ENCODE data around the gene VAV1. TPM values are rescaled to one million over a fixed set of nuclear protein-coding genes. Genes with fewer than 3 reads are reported as not detected.
A peak's percentile ranks its signal among the peaks of the same experiment; 100 is the strongest.

VAV1 gene
- total RNA-seq, 2 experiments from 2014 or later: 105 to 107 TPM

DNA sequence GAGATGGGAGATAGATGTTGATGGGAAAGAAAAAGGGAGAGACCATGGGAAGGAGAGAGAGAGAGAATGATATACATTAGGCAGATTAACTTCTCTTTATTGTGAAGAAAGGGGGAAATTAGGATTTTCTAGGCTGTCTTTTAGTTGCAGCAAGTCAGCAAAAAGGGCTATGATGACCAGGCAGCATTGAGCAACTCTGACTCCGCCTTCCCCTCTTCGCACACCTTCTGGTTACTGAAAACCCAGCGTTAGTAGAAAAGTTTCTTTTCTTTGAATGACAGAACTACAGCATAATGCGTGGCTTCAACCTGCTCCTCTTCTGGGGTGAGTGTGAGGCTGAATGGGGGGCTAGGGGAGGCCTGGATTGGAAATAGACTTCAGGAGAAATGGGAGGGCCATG lies 114.8 kb downstream of the VAV1 start, which contains the start of gene ADGRE1:
Gene ADGRE1, plus strand, starts transcription at position 264 of the 400 bp plus-strand sequence. Its CDS starts 30 bp downstream, at position 294.
- Mint-ChIP-seq H3K9me3 (peaks cover 16% of the 10 kb centered on the region), H3K27me3 (peaks cover 3% of the 10 kb centered on the region), H3K4me1 (peaks cover 42% of the 10 kb centered on the region), H3K4me3 (no peak within 1 kb of the TSS), H3K36me3 (ENCODE audit: low read depth) (peaks cover 17% of the 10 kb centered on the region), H3K27ac (peak within 1 kb of the TSS; percentile 13)
- DNase-seq: no peak
- CTCF ChIA-PET: no interaction called here
- POLR2A ChIA-PET: no interaction called here

DNA sequence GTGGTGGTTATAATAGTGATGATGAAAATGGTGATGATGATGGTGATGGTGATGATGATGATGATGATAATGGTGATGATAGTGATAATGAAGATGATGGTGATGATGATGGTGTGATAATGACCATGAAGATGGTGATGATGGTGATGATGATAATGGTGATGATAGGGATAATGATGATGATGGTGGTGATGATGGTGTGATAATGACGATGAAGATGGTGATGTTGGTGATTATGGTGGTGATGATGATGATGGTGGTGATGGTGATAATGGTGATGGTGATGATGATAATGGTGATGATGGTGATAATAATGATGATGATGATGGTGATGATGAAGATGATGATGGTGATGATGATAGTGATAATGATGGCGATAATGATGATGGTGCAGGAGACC lies 116.5 kb downstream of the VAV1 start:
- Mint-ChIP-seq H3K36me3 (ENCODE audit: low read depth) (peaks cover 23% of the 10 kb centered on the region), H3K4me1 (peaks cover 52% of the 10 kb centered on the region), H3K9me3 (peaks cover 27% of the 10 kb centered on the region), H3K4me3 (peak overlapping the region; percentile 12), H3K27ac (peak overlapping the region; percentile 6), H3K27me3 (peaks cover 3% of the 10 kb centered on the region)
- CTCF ChIA-PET: no interaction called here
- POLR2A ChIA-PET: no interaction called here
- DNase-seq: no peak

DNA sequence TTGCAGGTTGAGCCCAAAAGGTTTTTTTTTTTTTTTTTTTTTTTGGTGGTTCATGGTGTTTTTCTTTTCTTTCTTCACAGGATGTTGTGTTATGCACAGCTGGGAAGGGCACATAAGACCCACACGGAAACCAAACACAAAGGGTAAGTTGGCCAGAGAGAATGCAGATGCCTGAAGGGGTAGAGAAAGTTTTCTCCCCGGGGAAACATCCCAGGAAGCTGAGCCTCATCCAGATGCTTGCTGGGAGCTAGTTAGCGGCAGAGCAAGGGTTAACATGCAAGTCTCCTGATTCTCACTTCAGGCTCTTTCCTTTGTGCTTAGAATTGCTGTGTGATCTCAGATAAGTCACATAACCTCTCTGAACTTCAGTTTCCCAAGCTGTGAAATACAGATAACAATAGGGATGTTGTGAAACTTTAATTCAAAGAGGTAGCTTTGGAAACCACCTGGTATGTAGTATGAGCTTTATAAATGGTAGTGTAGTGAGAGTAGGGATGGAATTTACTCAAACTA lies 117.9 kb downstream of the VAV1 start:
- H3K9me3 Mint-ChIP-seq: peaks cover 39% of the 10 kb centered on the region
- H3K4me1 Mint-ChIP-seq: peaks cover 52% of the 10 kb centered on the region
- peak; percentile 25 for DNase-seq
- peaks cover 3% of the 10 kb centered on the region for H3K27me3 Mint-ChIP-seq
- peak overlapping the region; percentile 12 for H3K4me3 Mint-ChIP-seq
- ChIA-PET CTCF (interaction anchor here (0.7 to 1.6 kb wide), 5 partner anchors 27 to 409 kb away, joined by 3 to 6 read pairs (median 5); no protein-coding TSS in a partner anchor), POLR2A (interaction anchor here (1.1 to 1.6 kb wide), 3 partner anchors 15 to 466 kb away, joined by 3 to 5 read pairs (median 3); partner anchors contain the start of genes KHSRP and ZNF557)
- peaks cover 30% of the 10 kb centered on the region for H3K36me3 Mint-ChIP-seq (ENCODE audit: low read depth)
- H3K27ac Mint-ChIP-seq: peak overlapping the region; percentile 83

DNA sequence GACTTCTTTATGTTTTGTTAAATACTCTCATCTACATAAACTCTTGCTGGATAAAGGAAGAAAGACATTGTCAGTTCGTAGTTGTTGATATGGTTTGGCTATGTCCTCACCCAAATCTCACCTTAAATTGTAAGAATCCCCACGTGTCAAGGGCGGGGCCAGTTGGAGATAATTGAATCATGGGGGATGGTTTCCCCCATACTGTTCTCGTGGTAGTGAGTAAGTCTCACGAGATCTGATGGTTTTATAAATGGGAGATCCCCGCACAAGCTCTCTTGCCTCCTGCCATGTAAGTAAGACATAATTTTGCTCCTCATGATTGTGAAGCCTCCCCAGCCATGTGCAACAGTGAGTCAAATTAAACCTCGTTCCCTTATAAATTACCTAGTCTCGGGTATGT lies 118.4 kb downstream of the VAV1 start:
- peaks cover 30% of the 10 kb centered on the region for H3K36me3 Mint-ChIP-seq (ENCODE audit: low read depth)
- H3K27me3 Mint-ChIP-seq: peaks cover 3% of the 10 kb centered on the region
- H3K4me1 Mint-ChIP-seq: peaks cover 52% of the 10 kb centered on the region
- DNase-seq: peak; percentile 33
- H3K27ac Mint-ChIP-seq: peak overlapping the region; percentile 83
- peaks cover 39% of the 10 kb centered on the region for H3K9me3 Mint-ChIP-seq
- no peak overlapping the region for H3K4me3 Mint-ChIP-seq
- ChIA-PET POLR2A (interaction anchor here (1.1 to 1.6 kb wide), 3 partner anchors 15 to 466 kb away, joined by 3 to 5 read pairs (median 3); partner anchors contain the start of genes KHSRP and ZNF557), CTCF (interaction anchor here (0.6 to 1.6 kb wide), 3 partner anchors 27 to 375 kb away, joined by 3 to 6 read pairs (median 4); no protein-coding TSS in a partner anchor)

DNA sequence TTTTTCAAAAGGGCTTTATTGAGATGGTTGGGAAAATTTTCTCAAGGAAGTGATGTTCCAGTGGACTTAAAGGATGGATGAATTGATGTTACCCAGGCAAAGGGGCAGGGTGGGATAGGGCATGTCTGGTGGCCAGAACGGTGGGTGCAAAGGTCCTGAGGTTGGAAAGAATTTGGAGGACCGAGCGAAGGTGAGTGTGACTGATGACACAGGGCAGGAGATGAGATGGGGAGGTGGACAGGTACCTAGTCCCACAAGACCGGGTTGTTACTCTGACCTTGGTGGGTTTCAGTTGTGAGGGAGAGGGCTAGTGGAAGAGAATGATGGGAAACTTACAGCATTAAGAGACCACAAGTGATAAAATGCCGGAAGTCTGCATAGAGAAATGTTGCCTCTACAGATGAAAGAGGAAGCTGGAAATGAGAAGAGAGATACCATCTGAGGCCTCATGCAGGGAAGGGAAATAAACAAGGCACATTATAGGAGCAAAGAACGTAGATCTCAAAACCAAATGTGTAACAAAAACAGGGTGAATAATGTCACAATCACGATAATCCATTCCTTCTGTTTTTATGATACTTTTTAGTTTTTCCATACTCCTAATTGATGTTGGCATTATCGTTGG lies 119.4 kb downstream of the VAV1 start:
- peaks cover 39% of the 10 kb centered on the region for H3K9me3 Mint-ChIP-seq
- POLR2A ChIA-PET: interaction anchor here (1.2 kb wide), 1 partner anchor 467 kb away, joined by 3 read pairs; the partner anchor contains the start of gene KHSRP
- CTCF ChIA-PET: no interaction called here
- peak overlapping the region; percentile 50 for H3K27ac Mint-ChIP-seq
- no peak for DNase-seq
- peaks cover 3% of the 10 kb centered on the region for H3K27me3 Mint-ChIP-seq
- peaks cover 30% of the 10 kb centered on the region for H3K36me3 Mint-ChIP-seq (ENCODE audit: low read depth)
- no peak overlapping the region for H3K4me3 Mint-ChIP-seq
- peaks cover 52% of the 10 kb centered on the region for H3K4me1 Mint-ChIP-seq

DNA sequence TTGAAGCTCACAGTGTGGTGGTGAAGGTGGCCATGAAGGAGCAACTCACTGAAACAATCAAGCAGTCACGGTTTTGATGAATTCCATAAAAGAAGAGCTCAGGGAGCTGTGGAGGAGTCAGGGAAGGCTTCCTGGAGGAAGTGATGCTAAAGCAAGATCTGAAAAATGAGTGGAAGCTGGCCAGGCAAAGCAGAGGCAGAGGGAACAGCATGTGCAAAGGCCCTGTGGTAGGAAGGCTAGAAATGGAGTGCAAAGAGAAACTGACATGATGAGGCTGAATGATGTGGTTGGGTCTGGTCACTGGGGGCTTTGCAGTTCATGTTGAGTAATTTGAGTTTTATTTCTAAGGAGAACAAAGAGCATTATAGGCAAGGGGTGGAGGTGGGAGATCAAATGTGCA lies 121.8 kb downstream of the VAV1 start:
- no peak for DNase-seq
- Mint-ChIP-seq H3K27ac (no peak overlapping the region), H3K4me3 (no peak overlapping the region), H3K27me3 (no peaks in the 10 kb centered on the region), H3K9me3 (peaks cover 31% of the 10 kb centered on the region), H3K4me1 (peaks cover 37% of the 10 kb centered on the region), H3K36me3 (ENCODE audit: low read depth) (peaks cover 25% of the 10 kb centered on the region)
- ChIA-PET POLR2A (no interaction called here), CTCF (no interaction called here)

DNA sequence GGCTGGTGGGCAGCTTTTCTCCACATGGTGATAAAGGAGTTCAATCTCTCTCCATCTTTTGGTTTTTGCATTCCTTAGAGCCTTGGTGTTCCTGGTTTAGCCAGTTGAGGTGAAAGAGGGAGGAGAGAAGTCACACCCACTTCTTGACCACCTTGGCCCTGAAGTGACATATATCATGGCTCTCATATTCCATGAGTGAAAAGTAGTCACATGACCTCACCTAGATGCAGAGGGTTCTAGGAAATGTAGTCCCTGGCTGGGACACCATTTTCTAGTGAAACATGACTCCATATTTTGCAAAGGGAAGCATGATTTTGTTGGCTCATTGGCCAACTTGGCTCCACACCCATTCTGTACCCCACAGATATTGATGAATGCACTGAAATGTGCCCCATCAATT lies 130.9 kb downstream of the VAV1 start:
- H3K9me3 Mint-ChIP-seq: peaks cover 25% of the 10 kb centered on the region
- H3K36me3 Mint-ChIP-seq (ENCODE audit: low read depth): peaks cover 4% of the 10 kb centered on the region
- CTCF ChIA-PET: interaction anchor here (1.7 kb wide), 1 partner anchor 23 kb away, joined by 3 read pairs; no protein-coding TSS in a partner anchor
- POLR2A ChIA-PET: no interaction called here
- no peaks in the 10 kb centered on the region for H3K27me3 Mint-ChIP-seq
- DNase-seq: no peak
- H3K4me1 Mint-ChIP-seq: no peaks in the 10 kb centered on the region
- H3K4me3 Mint-ChIP-seq: no peak overlapping the region
- H3K27ac Mint-ChIP-seq: no peak overlapping the region

DNA sequence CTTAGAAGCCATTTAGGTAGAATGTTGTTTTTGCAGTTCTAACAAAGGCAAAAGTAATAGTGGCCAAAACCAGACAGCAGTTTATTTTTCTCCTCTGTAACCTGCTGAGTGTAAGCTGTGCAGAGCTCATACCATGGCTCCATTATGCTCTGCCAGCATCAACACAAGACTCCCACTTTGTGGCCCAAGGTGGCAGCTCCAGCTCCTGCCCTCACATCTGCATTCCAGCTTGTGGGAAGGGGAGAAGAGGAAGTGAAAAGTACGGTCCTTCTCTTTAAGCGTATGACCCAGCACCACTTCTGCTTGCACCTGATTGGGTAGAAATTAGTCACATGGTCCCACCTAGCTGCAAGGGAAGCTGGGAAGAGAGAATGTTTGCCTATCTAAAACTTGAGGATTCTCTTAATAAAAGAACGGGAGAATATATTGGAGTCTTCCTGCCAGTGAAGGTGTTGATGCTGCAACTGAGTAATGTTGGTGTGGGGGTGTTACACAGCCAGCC lies 134.1 kb downstream of the VAV1 start:
- Mint-ChIP-seq H3K36me3 (ENCODE audit: low read depth) (peaks cover 4% of the 10 kb centered on the region), H3K4me3 (no peak overlapping the region), H3K27ac (no peak overlapping the region), H3K9me3 (peaks cover 18% of the 10 kb centered on the region), H3K4me1 (no peaks in the 10 kb centered on the region), H3K27me3 (no peaks in the 10 kb centered on the region)
- CTCF ChIA-PET: interaction anchor here (0.7 kb wide), 1 partner anchor 57 kb away, joined by 3 read pairs; no protein-coding TSS in a partner anchor
- POLR2A ChIA-PET: interaction anchor here (1.2 kb wide), 1 partner anchor 16 kb away, joined by 3 read pairs; no protein-coding TSS in a partner anchor
- no peak for DNase-seq

Other genes with a start within 250 kb of the VAV1 start
- gene TNFSF9, start 241.7 kb upstream of the VAV1 start, total RNA-seq: 1 to 10 TPM; 5.7 to 5.8 TPM
- gene CD70, start 181.6 kb upstream of the VAV1 start, total RNA-seq: 10 to 100 TPM; 64.1 to 64.4 TPM
- 10 to 100 TPM; 17.3 to 18.4 TPM for gene TNFSF14, start 102.5 kb upstream of the VAV1 start, total RNA-seq
- gene C3, start 52.1 kb upstream of the VAV1 start, total RNA-seq: under 1 TPM; 0.28 to 0.60 TPM
- 100 to 1,000 TPM; 105 to 107 TPM for gene GPR108, start 35.1 kb upstream of the VAV1 start, total RNA-seq
- 10 to 100 TPM; 17.6 to 19.5 TPM for gene TRIP10, start 33.0 kb upstream of the VAV1 start, total RNA-seq
- 10 to 100 TPM; 26.4 to 28.1 TPM for gene SH2D3A, start 5.3 kb upstream of the VAV1 start, total RNA-seq
- 1 to 10 TPM; 1.4 to 1.8 TPM for gene ADGRE1, start 114.9 kb downstream of the VAV1 start, total RNA-seq
- not detected for gene MBD3L2B, start 248.7 kb downstream of the VAV1 start, total RNA-seq

All from activated CD4-positive, alpha-beta memory T cell treated with anti-CD3 and anti-CD28 coated beads, Interleukin-2, amount 10 ng/mL, durations not matched to agents 7 days and 5 days (primary cell).